ENCODE data around the gene OR14A16. TPM values are rescaled to one million over a fixed set of nuclear protein-coding genes. Genes with fewer than 3 reads are reported as not detected.

Gene OR14A16, protein sequence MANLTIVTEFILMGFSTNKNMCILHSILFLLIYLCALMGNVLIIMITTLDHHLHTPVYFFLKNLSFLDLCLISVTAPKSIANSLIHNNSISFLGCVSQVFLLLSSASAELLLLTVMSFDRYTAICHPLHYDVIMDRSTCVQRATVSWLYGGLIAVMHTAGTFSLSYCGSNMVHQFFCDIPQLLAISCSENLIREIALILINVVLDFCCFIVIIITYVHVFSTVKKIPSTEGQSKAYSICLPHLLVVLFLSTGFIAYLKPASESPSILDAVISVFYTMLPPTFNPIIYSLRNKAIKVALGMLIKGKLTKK
- total RNA-seq, result not detected in 2 replicates

DNA sequence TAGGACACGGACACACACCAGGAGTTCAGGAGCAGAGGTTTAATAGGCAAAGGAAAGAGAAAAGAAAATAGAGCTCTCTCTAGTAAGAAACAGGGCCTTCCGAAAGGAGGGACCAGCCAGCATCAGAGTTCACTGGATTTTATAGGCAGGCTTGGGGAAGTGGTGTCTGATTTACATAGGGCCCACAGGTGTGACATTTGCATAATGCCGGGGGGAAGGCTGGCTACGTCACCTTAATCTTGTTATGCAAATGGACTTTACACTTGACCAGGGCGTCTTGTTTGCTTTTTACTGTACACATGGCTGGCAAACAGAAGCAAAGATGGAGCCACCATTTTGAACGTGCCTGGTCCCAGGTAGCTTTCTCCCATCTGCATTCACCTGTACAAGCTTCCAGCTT lies at the start of gene OR14A16:
TSS of gene OR14A16 (minus strand) at position 97 of the 400 bp plus-strand sequence. CDS start 8,390 bp downstream, outside the sequence.
- DNase-seq (ENCODE audit: low read depth in 2 of 2), result no peak

DNA sequence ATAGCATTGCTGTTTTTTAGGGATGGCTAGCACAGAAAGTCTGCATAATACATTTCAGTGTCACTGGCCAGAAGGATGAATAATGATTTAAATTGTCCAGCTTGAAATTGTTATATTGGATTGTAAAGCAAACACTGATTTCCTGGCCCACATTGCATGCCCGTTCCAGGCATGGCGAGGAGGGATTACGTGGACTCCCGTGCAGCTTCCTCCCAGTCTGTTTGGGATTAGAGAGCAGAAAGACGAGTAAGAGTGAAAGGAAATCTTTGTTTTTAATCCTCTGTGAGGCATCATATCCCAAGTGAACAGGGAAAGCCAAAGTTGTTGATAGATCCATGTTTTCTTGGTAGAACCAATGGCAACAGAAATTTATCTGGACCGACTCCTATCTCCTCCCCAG lies 41.5 kb upstream of the OR14A16 start:
- no peak for DNase-seq (ENCODE audit: low read depth in 2 of 2)

DNA sequence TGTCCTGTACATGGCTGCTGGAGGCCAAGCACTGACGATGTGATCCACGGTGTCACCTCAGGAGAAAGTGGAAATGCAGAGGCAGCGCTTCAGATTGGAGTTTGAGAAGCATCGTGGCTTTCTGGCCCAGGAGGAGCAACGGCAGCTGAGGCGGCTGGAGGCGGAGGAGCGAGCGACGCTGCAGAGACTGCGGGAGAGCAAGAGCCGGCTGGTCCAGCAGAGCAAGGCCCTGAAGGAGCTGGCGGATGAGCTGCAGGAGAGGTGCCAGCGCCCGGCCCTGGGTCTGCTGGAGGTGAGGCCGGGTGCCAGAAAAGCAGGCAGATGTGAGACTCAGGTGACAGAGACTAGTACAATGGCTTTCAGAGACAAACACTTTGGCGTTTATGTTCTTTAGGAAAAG lies 40.7 kb upstream of the OR14A16 start:
- DNase-seq (ENCODE audit: low read depth in 2 of 2), result no peak

DNA sequence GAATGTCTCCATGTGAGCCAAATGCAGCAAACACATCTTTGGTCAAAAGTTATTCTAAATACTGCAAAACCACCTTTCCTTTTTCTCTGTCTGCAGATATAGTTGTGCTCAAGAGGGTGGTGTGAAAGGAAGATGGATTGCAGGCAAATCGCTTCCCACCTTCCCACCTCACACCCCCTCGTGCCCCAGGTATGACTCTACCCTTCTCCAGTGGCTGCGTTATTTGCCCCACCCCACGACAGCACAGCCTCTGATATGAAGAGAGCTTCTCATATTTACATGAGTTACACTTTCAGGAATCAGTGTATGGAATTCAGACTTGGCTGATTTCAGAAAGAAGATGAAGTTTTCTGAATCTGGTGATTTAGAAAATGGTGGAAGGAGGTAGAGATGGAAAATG lies 38.8 kb upstream of the OR14A16 start:
- no peak for DNase-seq (ENCODE audit: low read depth in 2 of 2)

DNA sequence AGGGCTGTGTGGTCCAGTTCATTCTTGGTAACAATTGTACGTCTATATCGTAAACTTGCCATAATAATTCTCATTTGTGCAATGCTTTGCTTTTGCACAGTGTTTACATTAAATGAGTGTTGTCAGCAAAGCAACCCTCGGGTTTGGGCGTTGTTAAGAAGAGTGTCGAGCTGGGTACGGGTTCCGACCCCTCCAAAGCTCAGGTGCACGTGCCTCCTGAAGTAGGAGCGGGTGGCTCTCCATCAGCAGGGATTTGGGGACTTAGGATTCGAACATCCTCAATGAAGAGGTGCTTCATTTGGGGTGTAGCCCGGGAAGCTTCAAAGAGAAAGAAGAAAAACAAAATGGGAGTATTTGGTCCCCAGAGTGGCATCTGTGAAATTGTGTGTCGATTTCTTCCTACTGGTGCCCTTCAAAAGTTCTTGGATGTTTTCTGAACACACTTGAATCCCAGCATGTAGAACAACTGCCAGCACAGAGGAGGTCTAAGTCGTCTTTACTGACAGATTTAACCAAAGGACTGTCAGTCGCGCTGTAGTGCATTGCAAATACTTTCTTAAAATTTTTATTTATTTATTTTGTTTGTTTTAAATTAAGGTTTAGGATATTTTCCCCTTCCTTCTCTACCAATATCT lies 34.2 kb upstream of the OR14A16 start:
- no peak for DNase-seq (ENCODE audit: low read depth in 2 of 2)

DNA sequence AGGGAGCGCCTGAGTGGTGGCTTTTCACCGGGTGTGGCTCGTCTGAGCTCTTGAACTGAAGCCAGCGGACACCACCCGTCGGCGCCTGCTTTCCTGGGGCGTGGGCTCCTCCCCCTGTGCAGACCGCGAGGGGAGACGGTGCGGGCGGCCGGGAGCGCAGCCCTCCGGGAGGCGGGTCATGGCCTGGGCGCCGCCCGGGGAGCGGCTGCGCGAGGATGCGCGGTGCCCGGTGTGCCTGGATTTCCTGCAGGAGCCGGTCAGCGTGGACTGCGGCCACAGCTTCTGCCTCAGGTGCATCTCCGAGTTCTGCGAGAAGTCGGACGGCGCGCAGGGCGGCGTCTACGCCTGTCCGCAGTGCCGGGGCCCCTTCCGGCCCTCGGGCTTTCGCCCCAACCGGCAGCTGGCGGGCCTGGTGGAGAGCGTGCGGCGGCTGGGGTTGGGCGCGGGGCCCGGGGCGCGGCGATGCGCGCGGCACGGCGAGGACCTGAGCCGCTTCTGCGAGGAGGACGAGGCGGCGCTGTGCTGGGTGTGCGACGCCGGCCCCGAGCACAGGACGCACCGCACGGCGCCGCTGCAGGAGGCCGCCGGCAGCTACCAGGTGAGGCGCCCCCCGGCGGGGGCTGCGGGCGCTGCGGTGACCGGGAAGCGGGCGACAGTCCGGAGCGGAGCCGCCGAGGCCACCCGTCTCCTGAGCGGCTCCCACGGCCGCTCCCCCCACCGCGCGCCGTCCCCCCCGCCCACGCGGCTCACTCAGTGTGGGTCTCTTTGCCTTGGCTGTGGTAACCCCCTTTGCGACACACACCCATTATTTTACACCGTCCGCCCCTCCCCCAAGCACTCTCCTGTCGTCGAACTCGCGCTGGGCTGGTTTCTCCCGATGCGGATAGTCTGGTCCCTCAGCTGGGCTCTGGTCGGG lies 33.4 kb upstream of the OR14A16 start, which contains the start of gene TRIM58:
TSS of gene TRIM58 (plus strand) at position 119 of the 916 bp plus-strand sequence. CDS start at position 179, 60 bp downstream.
- no peak for DNase-seq (ENCODE audit: low read depth in 2 of 2)

DNA sequence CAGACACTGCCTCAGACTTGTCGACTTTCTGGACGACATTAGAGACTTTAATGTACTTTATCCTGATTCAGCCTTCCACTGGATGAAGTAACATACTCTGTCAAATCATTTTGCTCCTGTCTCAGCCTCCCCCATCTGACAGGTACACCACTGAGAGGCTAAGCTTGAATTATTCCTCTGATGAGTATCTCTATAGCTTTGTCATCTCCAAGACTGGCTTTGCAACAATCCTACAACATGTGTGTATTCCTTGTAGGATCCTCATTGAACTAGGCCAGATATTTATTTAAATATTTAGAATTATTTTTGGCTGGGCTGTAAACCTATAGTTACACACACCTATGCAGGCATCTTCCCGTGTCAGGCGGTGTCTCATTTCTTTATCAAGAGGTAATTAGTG lies 32.0 kb upstream of the OR14A16 start:
- no peak for DNase-seq (ENCODE audit: low read depth in 2 of 2)

DNA sequence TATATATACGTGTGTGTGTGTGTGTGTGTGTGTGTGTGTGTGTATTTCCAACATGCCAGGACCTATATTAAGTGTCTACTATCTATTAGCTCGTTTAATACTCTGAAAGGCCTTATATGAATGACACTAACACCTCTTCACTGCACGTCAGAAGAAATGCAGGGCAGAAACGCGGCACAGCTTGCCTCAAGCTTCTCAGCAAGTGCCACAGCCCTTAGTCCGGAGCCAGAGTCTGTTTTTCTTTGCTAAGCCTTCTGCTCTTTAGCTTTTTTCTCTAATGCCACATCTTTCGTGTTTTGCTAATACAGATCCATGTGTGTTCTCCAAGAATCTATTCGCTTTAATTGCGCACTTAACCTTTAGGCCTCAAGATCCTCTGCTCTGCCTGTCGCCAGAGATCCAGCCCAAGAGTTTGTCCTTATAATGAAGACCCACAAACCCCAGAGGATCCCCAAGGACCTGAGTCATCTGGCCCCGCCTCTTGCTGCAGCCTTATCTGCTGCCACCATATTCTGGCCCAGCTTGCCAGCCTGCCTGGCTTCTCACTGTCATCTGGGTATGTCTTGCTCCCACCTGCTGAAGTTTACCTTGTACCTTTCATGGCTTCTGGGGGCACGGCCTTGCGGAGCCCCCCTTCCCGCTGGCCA lies 31.1 kb upstream of the OR14A16 start:
- DNase-seq (ENCODE audit: low read depth in 2 of 2), result no peak

DNA sequence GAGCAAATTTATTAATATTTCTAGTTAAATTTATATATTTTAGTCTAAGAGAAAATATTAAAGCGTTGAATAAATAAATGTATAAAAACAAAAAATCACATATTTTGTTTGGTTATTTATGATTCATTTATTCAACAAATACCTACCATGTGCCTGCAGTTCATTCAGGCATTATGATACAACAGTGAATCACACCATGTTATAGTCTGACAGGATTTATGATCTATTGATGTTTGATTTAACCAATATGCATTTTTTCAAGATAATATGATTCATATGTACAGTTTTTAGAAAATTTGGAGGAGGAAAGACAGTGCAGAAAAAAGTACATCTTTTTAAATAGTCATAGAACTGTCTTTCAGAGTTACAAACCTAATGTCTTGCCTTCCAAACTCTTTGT lies 25.7 kb upstream of the OR14A16 start:
- no peak for DNase-seq (ENCODE audit: low read depth in 2 of 2)

DNA sequence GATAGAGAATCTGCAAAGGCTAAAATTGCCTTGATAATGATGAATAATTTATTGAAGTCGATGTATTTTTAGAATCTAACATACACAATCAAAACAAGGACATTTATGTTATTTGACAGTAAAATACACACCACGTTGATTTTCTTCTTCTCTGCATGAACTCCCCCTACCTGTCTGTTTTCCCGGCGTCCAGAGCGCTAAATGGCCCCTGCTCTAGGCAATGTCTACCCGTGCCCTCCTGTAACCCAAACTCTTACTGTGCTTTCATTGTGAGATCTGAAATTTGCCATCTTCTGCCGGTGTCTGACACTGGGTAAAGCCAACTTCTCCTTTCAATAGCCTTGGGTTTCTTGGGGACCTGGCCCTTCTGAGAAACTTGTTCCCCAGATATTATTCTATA lies 24.4 kb upstream of the OR14A16 start:
- no peak for DNase-seq (ENCODE audit: low read depth in 2 of 2)

DNA sequence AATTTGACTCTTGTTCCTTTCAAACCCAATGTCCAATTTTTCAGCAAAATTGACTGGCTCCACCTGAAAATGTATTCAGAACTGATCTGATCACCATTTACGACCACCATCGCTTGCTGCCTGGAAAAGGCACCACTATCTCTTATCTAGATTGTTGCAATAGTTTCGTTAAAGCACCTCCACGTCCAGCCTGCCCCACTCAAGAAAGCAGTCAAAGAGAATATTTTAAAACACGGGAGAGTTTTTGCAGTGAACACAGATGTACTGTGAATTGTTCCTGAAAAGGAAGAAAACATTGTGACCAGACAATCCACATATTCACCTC lies 21.7 kb upstream of the OR14A16 start:
- DNase-seq (ENCODE audit: low read depth in 2 of 2), result no peak

DNA sequence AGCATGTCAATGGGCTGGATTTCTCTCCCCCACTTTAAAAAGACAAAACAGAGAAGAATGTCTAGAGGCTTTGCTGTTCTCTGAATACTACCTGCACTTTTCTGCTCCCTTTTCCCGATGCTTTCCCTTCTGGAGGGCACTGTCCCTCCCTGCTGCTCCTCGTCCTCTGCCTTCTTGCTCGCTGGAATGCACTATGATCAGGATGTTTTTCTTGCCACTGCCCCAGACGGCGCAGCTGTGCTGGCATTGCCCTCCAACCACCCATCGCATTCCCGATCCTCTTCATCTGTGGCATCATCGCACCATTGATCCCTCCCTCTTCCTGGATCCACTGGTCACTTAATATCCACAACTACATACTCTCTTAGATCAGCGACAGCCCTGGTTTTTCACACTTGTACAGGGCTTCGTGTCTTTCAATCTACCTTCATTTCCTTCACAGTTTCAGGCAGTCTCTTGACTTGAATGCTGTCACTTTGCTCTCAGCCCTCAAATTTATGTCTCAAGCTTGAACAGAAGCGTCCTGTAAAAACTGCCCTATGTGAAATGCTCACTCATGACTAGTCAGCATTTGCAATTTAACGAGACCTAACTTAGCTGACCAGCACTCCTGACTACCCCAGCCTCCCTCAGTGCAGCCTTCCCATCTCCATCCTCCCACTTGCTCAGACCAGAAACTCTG lies 21.2 kb upstream of the OR14A16 start:
- no peak for DNase-seq (ENCODE audit: low read depth in 2 of 2)

DNA sequence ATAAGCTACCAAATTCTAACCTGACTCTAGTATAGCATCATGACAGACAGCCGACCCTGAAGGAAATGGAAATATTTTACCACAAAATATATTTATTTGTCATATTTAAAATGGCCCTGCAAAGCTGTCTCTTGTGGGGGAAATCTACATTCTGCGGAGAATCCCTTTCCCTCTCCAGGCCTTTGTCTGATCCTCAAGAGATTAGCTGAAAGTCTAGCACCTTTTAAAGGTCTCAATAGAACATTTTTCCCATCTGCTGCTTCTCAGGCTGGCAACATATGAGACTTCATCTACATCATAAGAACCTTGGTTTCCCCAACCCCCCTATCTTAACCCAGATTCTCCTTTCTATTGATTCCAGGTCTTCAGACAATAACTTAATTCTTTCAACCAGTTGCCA lies 19.5 kb upstream of the OR14A16 start:
- no peak for DNase-seq (ENCODE audit: low read depth in 2 of 2)

DNA sequence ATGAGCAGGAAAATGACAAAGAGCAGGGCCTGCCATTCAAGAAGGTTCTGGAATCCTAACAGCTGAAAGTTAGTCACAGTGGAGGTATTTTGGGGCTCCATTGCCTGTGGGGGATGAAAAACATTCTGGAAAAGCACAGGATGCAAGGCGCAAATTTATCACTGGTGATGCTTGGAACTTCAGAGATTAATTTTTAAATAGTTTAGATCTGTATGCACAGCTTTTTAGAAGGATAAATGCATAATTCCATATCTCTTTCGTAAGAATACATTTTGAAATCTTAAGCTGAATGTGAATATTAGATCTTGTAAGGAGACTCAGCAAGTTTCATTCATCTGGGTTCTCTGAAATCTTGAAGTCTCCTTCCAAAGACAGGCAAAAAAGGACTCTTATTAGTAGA lies 17.9 kb upstream of the OR14A16 start, which contains the start of gene OR11L1:
TSS of gene OR11L1 (minus strand) at position 101 of the 400 bp plus-strand sequence. CDS start at position 101, 0 bp downstream.
- no peak for DNase-seq (ENCODE audit: low read depth in 2 of 2)

DNA sequence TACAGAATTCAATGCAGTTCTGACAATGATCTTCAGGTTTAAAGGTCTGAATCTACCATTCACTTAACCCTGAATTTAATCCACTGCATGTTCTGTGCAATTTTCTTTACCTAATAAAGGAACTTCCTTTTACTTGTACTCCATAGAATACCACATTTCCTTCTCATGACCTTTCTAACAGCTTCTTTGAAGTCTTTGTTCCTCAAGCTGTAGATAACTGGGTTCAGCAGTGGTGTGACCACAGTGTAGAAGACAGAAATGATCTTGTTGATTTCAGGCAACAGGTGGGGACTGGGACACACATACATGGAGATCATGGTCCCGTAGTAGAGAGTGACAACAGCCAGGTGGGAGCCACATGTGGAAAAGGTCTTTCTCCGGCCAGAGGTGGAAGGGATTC lies 16.9 kb upstream of the OR14A16 start:
- no peak for DNase-seq (ENCODE audit: low read depth in 2 of 2)

DNA sequence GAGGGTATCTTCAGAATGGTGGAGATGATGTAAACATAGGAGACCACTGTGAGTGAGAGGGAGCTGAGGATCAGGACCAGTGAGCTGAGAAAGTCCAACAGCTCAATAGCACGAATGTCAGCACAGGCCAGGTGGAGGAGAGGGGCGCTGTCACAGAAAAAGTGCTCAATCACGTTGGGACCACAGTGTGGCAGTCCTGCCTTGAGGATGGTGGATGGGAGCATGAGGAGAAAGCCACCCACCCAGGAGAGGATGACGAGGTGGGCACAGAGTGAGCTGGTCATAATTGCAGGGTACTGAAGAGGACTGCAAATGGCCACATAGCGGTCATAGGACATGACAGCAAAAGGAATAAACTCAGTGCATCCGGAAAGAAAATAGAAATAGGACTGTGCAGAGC lies 9.7 kb upstream of the OR14A16 start:
- no peak for DNase-seq (ENCODE audit: low read depth in 2 of 2)

DNA sequence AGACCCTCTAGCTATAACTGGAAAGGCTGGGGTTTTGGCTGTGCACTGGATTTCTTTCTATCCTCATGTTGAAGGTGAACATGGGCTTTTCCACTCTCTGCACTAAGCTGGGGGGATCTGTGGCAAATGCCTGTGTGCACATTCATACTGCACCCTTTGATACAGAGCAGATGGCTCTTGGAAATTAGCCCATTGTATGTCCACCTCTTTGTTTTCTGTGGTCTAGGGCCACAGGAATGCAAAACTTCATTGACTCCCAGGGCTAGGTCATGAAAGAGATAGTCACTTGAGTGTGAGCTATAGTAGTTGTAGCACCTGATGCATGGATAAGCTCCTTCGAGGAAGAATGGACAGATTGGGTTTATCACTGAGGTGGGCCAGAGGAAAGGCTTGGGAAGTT lies 5.7 kb upstream of the OR14A16 start:
- DNase-seq (ENCODE audit: low read depth in 2 of 2), result no peak

DNA sequence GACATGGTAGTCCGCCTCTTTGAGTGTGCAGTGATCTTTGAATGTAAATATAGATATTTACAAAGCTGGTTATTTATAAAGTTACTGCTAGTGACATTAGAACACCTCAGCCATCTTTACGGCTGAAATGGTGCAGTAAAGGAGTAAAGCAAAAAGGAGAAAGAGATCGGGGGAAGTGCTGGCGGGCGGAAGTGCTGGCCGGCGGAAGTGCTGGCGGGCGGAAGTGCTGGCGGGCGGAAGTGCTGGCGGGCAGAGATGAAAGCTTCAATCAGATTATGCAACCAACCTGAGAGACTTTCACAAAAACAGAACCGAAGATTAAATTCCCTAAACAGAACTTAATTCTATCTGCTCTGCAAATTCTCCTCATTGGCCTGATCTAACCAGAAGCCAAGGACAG lies 1.4 kb upstream of the OR14A16 start:
- DNase-seq (ENCODE audit: low read depth in 2 of 2), result no peak

DNA sequence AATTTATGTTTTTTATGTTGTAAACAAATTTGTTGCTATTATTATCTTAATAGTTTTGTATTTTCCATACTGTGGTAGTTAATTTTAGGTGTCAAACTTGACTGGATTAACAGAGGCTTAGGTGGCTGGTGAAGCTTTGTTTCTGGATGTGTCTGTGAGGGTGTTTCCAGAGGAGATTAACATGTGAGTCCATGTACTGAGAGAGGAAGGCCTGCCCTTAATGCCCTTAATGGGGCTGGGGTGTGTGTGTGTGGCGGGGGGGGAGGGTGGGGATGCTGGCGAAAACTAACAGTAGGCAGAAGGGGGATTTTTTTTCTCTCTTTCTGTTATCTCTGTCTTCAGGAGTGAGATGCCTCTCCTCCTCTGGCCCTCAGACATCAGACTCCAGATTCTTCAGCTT lies 1.9 kb downstream of the OR14A16 start:
- DNase-seq (ENCODE audit: low read depth in 2 of 2), result no peak

DNA sequence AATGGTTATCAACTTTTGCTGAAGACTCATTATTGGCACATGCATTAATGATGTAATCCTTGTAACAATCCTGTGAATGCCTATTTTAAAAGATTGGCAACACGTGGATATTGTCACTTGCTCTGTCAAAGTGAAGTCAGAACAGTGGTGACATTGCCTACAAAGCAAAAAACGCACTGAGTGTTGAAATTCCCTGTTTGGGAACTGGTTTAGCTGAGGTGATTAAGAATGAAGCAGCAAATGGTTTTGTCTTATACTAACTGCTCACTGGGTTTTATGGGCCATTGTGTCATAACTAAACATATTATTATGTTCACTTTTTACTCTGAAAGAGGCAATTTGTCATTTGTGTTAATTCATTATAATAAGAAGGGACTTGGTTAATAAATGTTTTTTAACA lies 11.3 kb downstream of the OR14A16 start:
- DNase-seq (ENCODE audit: low read depth in 2 of 2), result no peak

DNA sequence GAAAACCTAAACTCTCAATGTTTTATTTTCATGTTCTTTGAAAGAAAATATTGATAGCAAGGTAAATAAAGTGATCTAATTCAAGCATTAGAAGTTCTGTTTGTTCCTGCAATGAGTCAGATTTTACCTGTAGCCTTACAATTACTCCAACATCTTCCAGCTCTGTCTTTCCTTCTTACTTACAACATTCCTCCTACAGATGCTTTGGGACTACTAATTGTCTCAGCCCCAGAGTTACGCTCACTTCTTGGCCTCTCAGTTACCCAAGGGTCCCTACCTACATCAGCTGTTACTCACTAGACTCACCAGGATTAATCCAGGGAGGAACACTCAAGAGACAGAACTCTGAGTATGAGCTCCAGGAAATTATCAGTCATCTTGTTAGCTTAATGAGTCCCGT lies 26.4 kb downstream of the OR14A16 start:
- no peak for DNase-seq (ENCODE audit: low read depth in 2 of 2)
